Measurements from ENCODE around the gene TAL1.

DNA sequence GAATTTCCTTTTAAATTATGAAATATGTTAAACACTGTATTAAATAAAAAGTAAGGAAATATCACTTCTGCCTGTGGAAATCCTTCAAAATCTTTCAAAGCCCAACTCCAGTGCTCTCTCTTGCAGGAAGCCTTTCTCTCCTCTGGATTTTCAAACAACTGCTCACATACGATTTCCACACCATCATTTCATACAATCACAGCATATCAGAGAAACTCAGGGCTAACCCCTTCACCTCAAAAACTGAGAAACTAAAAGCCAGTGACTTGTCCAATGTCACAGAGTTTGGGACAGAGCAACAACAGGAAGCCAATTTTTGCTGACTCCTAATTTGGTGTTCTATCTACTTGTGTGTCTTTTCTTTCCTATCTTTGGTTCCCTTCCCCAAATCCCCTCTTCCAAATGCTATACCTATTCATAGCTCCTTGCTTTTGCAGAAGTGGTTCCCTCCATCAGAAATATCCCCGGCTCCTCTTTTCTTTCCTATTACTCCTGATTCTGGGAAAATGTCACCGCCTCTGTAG is 12.4 kb upstream of the TAL1 start:
- TF ChIP-seq CTCF (IDR thresholded peaks at IDR 0.05; ENCODE audit: low read length), result no peak
- TF ChIP-seq EZH2 (IDR thresholded peaks at IDR 0.05; ENCODE audit: borderline replicate concordance, low read length), result no peak

Measured in OCI-LY1 (cell line).